ENCODE data around the gene ST8SIA3.

The ST8SIA3 gene

GRCh38 chr18:57352271-57352701 lies at the start of gene ST8SIA3:
Gene ST8SIA3, plus strand, starts transcription at chr18:57352557. Its CDS starts 290 bp downstream, at chr18:57352847.
- DNase-seq (ENCODE audit: low read depth, low spot score): no peak
- no peak within 1 kb of the TSS for H3K27ac ChIP-seq

GRCh38 chr18:57311472-57311871 lies 40.9 kb upstream of the ST8SIA3 start:
- H3K27ac ChIP-seq: no peak overlapping the region
- DNase-seq (ENCODE audit: low read depth, low spot score): no peak

- DNase-seq (ENCODE audit: low read depth, low spot score): no peak
- no peak overlapping the region for H3K27ac ChIP-seq
Measured at GRCh38 chr18:57312346-57313144, 39.8 kb upstream of the ST8SIA3 start.

GRCh38 chr18:57320603-57321002 lies 31.8 kb upstream of the ST8SIA3 start:
- no peak for DNase-seq (ENCODE audit: low read depth, low spot score)
- no peak overlapping the region for H3K27ac ChIP-seq

GRCh38 chr18:57325491-57326166 lies 26.7 kb upstream of the ST8SIA3 start:
- H3K27ac ChIP-seq: no peak overlapping the region
- DNase-seq (ENCODE audit: low read depth, low spot score): no peak

- H3K27ac ChIP-seq: no peak overlapping the region
- DNase-seq (ENCODE audit: low read depth, low spot score): no peak
Measured at GRCh38 chr18:57326718-57327323, 25.5 kb upstream of the ST8SIA3 start.

- no peak overlapping the region for H3K27ac ChIP-seq
- DNase-seq (ENCODE audit: low read depth, low spot score): no peak
Measured at GRCh38 chr18:57328665-57329064, 23.7 kb upstream of the ST8SIA3 start.

GRCh38 chr18:57329856-57330255 lies 22.5 kb upstream of the ST8SIA3 start:
- no peak for DNase-seq (ENCODE audit: low read depth, low spot score)

GRCh38 chr18:57331718-57332117 lies 20.6 kb upstream of the ST8SIA3 start:
- H3K27ac ChIP-seq: no peak overlapping the region
- DNase-seq (ENCODE audit: low read depth, low spot score): peak; percentile 68

More at GRCh38 chr18:57329856-57330255, 22.5 kb upstream of the ST8SIA3 start:
- H3K27ac ChIP-seq: no peak overlapping the region

- DNase-seq (ENCODE audit: low read depth, low spot score): no peak
- H3K27ac ChIP-seq: no peak overlapping the region
Measured at GRCh38 chr18:57333940-57334339, 18.4 kb upstream of the ST8SIA3 start.

- H3K27ac ChIP-seq: no peak overlapping the region
- no peak for DNase-seq (ENCODE audit: low read depth, low spot score)
Measured at GRCh38 chr18:57334383-57334782, 18.0 kb upstream of the ST8SIA3 start.

- no peak for DNase-seq (ENCODE audit: low read depth, low spot score)
- H3K27ac ChIP-seq: no peak overlapping the region
Measured at GRCh38 chr18:57336343-57336742, 16.0 kb upstream of the ST8SIA3 start.

- no peak overlapping the region for H3K27ac ChIP-seq
- no peak for DNase-seq (ENCODE audit: low read depth, low spot score)
Measured at GRCh38 chr18:57337890-57338289, 14.5 kb upstream of the ST8SIA3 start.

GRCh38 chr18:57343833-57344232 lies 8.5 kb upstream of the ST8SIA3 start:
- no peak overlapping the region for H3K27ac ChIP-seq

GRCh38 chr18:57346876-57347275 lies 5.5 kb upstream of the ST8SIA3 start:
- H3K27ac ChIP-seq: no peak overlapping the region
- DNase-seq (ENCODE audit: low read depth, low spot score): no peak

More at GRCh38 chr18:57343833-57344232, 8.5 kb upstream of the ST8SIA3 start:
- DNase-seq (ENCODE audit: low read depth, low spot score): no peak

GRCh38 chr18:57347784-57348183 lies 4.6 kb upstream of the ST8SIA3 start:
- DNase-seq (ENCODE audit: low read depth, low spot score): no peak
- H3K27ac ChIP-seq: no peak overlapping the region

- no peak for DNase-seq (ENCODE audit: low read depth, low spot score)
Measured at GRCh38 chr18:57352761-57353136, 392 bp downstream of the ST8SIA3 start.

GRCh38 chr18:57353137-57353939 lies 981 bp downstream of the ST8SIA3 start:
- no peak for DNase-seq (ENCODE audit: low read depth, low spot score)

More at GRCh38 chr18:57352761-57353136, 392 bp downstream of the ST8SIA3 start:
- H3K27ac ChIP-seq: no peak overlapping the region

GRCh38 chr18:57353940-57354461 lies 1.6 kb downstream of the ST8SIA3 start:
- no peak overlapping the region for H3K27ac ChIP-seq
- DNase-seq (ENCODE audit: low read depth, low spot score): no peak

More at GRCh38 chr18:57353137-57353939, 981 bp downstream of the ST8SIA3 start:
- H3K27ac ChIP-seq: no peak overlapping the region

- DNase-seq (ENCODE audit: low read depth, low spot score): no peak
- H3K27ac ChIP-seq: no peak overlapping the region
Measured at GRCh38 chr18:57359433-57359832, 7.1 kb downstream of the ST8SIA3 start.

All from epithelial cell of prostate (primary cell).